BJ (cell line): ENCODE measurements around the gene LCNL1. TPM values are rescaled to one million over a fixed set of nuclear protein-coding genes. Genes with fewer than 3 reads are reported as not detected.
"Not testable (repeated sequence)": the region's sequence is repeated elsewhere in the genome, so short reads cannot be mapped to it uniquely, and the experiment has no call there.

Experiments used
- CTCF ChIA-PET: fragments of 350-600 bp; formaldehyde crosslinking; extraction: SDS; loops from one replicate; lab custom pipeline; 2021; ENCODE audit warnings: antibody characterized with exemption, inconsistent platforms; lab: Yijun Ruan, JAX
- POLR2A ChIA-PET: fragments of 300-600 bp; sonication (Branson Sonifier 250); formaldehyde crosslinking; extraction: SDS; loops from one replicate; lab custom pipeline; 2021; ENCODE audit warnings: antibody characterized with exemption; lab: Charles Lee
- DNase-seq: peaks from one replicate; pipeline ENCODE4 v3.0.0-alpha.2; 2011; ENCODE audit warnings: low read depth
- H3K27me3 ChIP-seq: 2 replicates; pipeline ENCODE4 v1.6.0; 2011; ENCODE audit warnings: low read length; ENCODE audit not compliant: control insufficient read depth, insufficient read depth
- H3K36me3 ChIP-seq: 2 replicates; pipeline ENCODE4 v1.5.1; 2011; ENCODE audit warnings: low read length; ENCODE audit not compliant: control insufficient read depth, insufficient read depth
- H3K4me3 ChIP-seq: 2 replicates; pipeline ENCODE4 v1.5.1; 2011; ENCODE audit warnings: low read depth, mild to moderate bottlenecking, control low read depth, low read length
- polyA plus RNA-seq: library from polyadenylated mRNA; depleted of rRNA; stranded (reverse); fragments of >200 nt; gene quantifications from 2 replicates; pipeline ENCODE4 v1.2.3, GENCODE V29; 2011
- TF ChIP-seq, protein P1 (sequence below): IDR thresholded peaks from 2 replicates; pipeline ENCODE4 v1.5.1; 2011; ENCODE audit warnings: low read depth, mild to moderate bottlenecking, control low read depth, inconsistent platforms, low read length, moderate library complexity; ENCODE audit not compliant: insufficient read depth

LCNL1 gene
- polyA plus RNA-seq, 1 experiment: 0.01 TPM

DNA sequence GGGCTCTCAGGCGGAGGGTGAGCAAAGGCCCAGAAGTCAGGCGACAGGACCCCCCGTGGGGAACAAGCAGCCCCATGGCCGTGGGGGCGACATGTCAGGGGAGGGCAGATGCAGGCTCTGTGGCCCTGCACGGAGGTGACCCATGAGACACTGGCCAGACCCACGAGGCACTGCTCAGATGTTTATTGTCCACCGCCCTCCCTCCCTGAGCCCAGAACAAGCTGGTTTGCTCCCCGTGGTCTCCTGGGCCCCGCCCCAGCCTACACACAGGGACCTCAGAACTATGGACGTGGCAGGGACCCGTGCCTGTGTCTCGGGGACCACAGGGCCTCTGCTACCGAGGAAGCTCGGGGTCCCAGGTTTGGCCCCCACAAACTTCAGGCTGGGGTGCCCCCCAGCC is 47.2 kb downstream of the LCNL1 start:
- no peaks in the 10 kb centered on the region; the same call in 1 of the 2 replicates for H3K36me3 ChIP-seq
- TF ChIP-seq, protein P1, sequence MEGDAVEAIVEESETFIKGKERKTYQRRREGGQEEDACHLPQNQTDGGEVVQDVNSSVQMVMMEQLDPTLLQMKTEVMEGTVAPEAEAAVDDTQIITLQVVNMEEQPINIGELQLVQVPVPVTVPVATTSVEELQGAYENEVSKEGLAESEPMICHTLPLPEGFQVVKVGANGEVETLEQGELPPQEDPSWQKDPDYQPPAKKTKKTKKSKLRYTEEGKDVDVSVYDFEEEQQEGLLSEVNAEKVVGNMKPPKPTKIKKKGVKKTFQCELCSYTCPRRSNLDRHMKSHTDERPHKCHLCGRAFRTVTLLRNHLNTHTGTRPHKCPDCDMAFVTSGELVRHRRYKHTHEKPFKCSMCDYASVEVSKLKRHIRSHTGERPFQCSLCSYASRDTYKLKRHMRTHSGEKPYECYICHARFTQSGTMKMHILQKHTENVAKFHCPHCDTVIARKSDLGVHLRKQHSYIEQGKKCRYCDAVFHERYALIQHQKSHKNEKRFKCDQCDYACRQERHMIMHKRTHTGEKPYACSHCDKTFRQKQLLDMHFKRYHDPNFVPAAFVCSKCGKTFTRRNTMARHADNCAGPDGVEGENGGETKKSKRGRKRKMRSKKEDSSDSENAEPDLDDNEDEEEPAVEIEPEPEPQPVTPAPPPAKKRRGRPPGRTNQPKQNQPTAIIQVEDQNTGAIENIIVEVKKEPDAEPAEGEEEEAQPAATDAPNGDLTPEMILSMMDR: no peak
- ChIA-PET POLR2A (interaction anchor here (0.6 kb wide), 1 partner anchor 183 kb away, joined by 5 read pairs; no protein-coding TSS in a partner anchor), CTCF (interaction anchor here (0.6 to 3.3 kb wide), 51 partner anchors 8 to 258 kb away, joined by 3 to 48 read pairs (median 5); partner anchors contain the start of genes AJM1, CLIC3, MAN1B1 and NPDC1)
- no peak overlapping the region for H3K4me3 ChIP-seq
- H3K27me3 ChIP-seq: no peaks in the 10 kb centered on the region
- DNase-seq: no peak

DNA sequence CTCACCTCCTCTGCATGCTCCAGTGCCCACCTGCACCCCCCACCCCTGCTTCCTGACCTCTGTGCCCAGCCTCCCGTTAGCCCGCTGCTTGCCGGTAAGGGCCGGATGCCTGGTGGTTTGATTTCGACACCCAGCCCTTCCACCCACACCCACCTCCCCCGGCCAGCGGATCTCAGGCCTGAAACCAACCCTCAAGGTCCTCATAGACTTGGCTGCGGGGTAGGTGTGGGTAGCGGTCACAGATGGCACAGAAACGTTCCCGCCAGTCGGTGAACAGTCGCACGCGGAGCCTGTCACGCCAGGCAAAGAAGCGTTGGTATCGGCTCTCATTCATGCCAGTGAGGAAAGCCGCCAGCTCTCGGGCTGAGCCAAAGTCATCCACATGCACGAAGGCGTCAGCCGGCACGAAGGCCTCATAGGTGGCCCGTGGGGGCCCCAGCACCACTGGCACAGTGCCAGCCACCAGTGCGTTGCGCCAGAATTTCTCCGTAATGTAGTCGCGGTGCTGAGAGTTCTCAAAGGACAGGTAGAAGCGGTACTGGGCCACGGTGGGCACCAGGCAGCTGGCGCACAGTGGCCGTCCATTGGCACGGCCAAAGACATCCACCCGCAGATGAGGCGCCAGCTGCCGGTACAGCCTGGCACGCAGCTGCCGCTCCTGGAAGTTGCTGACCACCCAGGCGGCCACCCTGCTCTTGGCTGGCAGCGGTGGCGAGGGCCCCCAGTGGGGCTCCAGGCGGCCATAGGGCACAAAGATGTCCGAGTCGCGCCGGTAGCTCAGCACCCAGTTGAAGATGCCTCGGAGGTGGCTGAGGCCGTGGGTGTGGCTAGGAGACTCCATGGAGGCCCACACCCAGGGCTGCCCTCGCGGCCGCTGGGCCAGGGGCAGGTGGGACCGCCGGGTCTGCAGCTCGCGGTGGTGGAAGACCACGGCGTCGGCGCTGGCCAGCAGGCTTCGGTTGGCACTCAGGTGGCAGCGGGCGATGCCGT is 48.0 kb downstream of the LCNL1 start:
- ChIA-PET POLR2A (no interaction called here), CTCF (interaction anchor here (0.8 to 3.3 kb wide), 20 partner anchors 10 to 248 kb away, joined by 3 to 48 read pairs (median 10); partner anchors contain the start of genes CLIC3, PAXX, RNF224 and TMEM141)
- no peaks in the 10 kb centered on the region for H3K27me3 ChIP-seq
- no peak for DNase-seq
- no peaks in the 10 kb centered on the region; the same call in 1 of the 2 replicates for H3K36me3 ChIP-seq
- TF ChIP-seq, protein P1: no peak
- no peak overlapping the region for H3K4me3 ChIP-seq

DNA sequence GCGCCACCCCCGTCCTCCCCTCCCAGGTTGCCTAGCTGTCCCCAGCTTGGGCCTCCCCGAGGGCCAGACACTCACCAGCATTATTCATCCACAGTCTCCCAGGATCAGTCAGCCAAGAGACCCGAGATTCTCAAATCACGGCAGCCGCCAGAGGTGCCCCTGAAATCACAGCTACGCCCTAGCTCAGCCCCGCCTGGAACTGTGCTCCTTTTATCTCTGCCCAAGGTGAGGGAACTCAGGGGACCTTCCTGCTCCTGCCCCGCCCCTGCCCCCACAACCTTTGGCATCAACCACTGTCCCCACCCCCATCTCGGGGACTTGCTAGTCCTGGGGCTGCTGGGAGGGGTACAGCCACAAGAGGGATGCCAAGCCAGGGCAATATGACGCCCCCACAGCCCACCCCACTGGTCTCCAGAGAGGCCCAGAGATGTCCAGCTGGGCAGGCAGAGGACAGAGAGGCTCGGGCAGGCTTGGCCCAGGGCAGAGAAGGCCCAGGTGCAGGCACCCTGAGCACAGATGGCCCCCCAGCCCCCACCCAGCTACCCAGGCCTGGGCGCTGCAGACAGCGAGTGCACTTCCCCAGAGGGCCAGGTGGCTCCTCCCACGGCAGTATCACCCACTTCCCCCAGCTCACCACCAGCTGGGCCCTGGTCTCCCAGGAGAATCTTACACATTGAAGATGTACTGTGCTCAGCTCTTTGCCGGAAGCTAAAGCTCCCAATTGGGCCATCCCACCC is 49.3 kb downstream of the LCNL1 start, which contains the start of gene FUT7:
Gene FUT7, minus strand, starts transcription at position 185 of the 737 bp plus-strand sequence. Its CDS starts 97 bp downstream, at position 88.
- POLR2A ChIA-PET: no interaction called here
- CTCF ChIA-PET: interaction anchor here (0.8 to 8.2 kb wide), 6 partner anchors 11 to 240 kb away, joined by 3 to 118 read pairs (median 4); partner anchors contain the start of gene C8G

DNA sequence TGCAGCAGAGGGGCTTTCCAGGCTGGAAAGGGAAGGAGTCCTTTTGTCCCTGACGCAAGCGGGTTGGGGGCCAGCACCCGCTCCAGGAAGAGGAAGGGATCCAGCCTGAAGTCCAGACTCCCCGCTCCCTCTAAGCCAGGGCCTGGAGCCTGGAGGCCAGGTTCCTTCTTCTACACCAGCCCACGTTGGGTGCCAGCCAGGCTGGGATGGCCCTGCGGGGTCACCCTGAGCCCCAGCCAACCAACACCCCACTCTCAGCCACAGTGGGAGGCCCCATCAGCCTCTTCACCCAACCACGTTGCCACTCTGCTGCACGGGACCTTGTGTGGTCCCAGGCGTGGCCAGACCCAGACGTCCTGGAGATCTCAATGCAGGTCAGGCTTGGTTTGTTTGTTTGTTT is 50.1 kb downstream of the LCNL1 start:
- H3K36me3 ChIP-seq: peaks cover 2% of the 10 kb centered on the region
- POLR2A ChIA-PET: no interaction called here
- CTCF ChIA-PET: interaction anchor here (0.8 to 8.2 kb wide), 3 partner anchors 31 to 241 kb away, joined by 3 to 118 read pairs (median 4); partner anchors contain the start of gene C8G
- no peak overlapping the region for H3K4me3 ChIP-seq
- TF ChIP-seq, protein P1: no peak
- H3K27me3 ChIP-seq: no peaks in the 10 kb centered on the region
- no peak for DNase-seq

More for the DNA sequence above, 49.3 kb downstream of the LCNL1 start, which contains the start of gene FUT7:
- Histone ChIP-seq H3K27me3 (no peaks in the 10 kb centered on the region), H3K4me3 (no peak within 1 kb of the TSS), H3K36me3 (no peaks in the 10 kb centered on the region; the same call in 1 of the 2 replicates)
- TF ChIP-seq, protein P1: no peak
- DNase-seq: no peak

DNA sequence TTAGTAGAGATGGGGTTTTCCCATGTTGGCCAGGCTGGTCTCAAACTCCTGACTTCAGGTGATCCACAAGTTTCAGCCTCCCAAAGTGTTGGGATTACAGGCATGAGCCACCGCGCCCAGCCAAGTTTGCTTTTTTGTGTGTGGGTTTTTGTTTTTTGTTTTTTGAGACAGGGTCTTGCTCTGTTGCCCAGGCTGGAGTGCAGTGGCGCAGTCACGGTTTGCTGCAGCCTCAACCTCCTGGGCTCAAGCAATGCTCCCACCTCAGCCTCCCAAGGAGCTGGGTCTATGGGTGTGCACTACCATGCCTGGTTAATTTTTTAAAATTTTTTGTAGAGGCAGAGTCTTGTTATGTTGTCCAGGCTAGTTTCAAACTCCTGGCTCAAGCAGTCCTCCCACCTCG is 50.7 kb downstream of the LCNL1 start:
- H3K36me3 ChIP-seq, DNase-seq, H3K27me3 ChIP-seq, H3K4me3 ChIP-seq, POLR2A ChIA-PET: not testable (repeated sequence)
- CTCF ChIA-PET: interaction anchor here (2.1 to 8.2 kb wide), 4 partner anchors 11 to 87 kb away, joined by 8 to 118 read pairs (median 20); partner anchors contain the start of gene C8G
